Spinal cord (tissue), 10 donors: ENCODE results near the gene JUNB. TPM values are rescaled to one million over a fixed set of nuclear protein-coding genes. Genes with fewer than 3 reads are reported as not detected.
"Not testable (repeated sequence)": the region's sequence is repeated elsewhere in the genome, so short reads cannot be mapped to it uniquely, and the experiment has no call there.

Experiments
- DNase-seq, 6 donors: peaks; one replicate each; pipeline versions ENCODE4 v3.0.0 to v3.0.0-alpha.2; 2013 to 2015; ENCODE audit warnings: low spot score in 6 of 6, low read depth in 4 of 6
- H3K27ac ChIP-seq: one replicate; pipeline ENCODE4 v1.5.1; 2013; ENCODE audit warnings: low read depth, low read length, control low read depth
- H3K27me3 ChIP-seq: one replicate; pipeline ENCODE4 v1.6.1; 2013; ENCODE audit warnings: low read length; ENCODE audit not compliant: control insufficient read depth, insufficient read depth
- H3K36me3 ChIP-seq: one replicate; pipeline ENCODE4 v1.6.1; 2013; ENCODE audit warnings: low read length; ENCODE audit not compliant: control insufficient read depth, insufficient read depth
- H3K4me1 ChIP-seq: one replicate; pipeline ENCODE4 v1.6.1; 2013; ENCODE audit warnings: low read length; ENCODE audit not compliant: control insufficient read depth, insufficient read depth
- H3K4me3 ChIP-seq: one replicate; pipeline ENCODE4 v1.5.1; 2013; ENCODE audit warnings: low read depth, low read length, control low read depth
- H3K9me3 ChIP-seq: one replicate; pipeline ENCODE4 v1.6.1; 2013; ENCODE audit warnings: low read length; ENCODE audit not compliant: control insufficient read depth, insufficient read depth
- WGBS: methylation state at CpG from one replicate; pipeline ENCODE4 v1.1.5; 2013; ENCODE audit warnings: missing lambda C conversion rate; ENCODE audit not compliant: insufficient coverage; 5-methylcytosine and 5-hydroxymethylcytosine counted together
- polyA plus RNA-seq, 2 donors: library from polyadenylated mRNA; unstranded; fragments of 120-200 nt; gene quantifications; one replicate each; pipeline ENCODE4 v1.2.1, GENCODE V29; 2013; ENCODE audit not compliant: insufficient read length in 2 of 2
- total RNA-seq, 2 donors: library from RNA; depleted of rRNA in 1 of 2; stranded (reverse); fragments of 120-200 nt in 1 of 2; fragments of >200 nt in 1 of 2; gene quantifications; one replicate each; pipeline versions ENCODE4 v1.2.3 to v1.2.4, GENCODE V29; 2013 to 2014
- donor health status: healthy.

Gene JUNB
- total and polyA plus RNA-seq, 4 donors, result 23.3 to 119 (median 71.4) TPM

DNA sequence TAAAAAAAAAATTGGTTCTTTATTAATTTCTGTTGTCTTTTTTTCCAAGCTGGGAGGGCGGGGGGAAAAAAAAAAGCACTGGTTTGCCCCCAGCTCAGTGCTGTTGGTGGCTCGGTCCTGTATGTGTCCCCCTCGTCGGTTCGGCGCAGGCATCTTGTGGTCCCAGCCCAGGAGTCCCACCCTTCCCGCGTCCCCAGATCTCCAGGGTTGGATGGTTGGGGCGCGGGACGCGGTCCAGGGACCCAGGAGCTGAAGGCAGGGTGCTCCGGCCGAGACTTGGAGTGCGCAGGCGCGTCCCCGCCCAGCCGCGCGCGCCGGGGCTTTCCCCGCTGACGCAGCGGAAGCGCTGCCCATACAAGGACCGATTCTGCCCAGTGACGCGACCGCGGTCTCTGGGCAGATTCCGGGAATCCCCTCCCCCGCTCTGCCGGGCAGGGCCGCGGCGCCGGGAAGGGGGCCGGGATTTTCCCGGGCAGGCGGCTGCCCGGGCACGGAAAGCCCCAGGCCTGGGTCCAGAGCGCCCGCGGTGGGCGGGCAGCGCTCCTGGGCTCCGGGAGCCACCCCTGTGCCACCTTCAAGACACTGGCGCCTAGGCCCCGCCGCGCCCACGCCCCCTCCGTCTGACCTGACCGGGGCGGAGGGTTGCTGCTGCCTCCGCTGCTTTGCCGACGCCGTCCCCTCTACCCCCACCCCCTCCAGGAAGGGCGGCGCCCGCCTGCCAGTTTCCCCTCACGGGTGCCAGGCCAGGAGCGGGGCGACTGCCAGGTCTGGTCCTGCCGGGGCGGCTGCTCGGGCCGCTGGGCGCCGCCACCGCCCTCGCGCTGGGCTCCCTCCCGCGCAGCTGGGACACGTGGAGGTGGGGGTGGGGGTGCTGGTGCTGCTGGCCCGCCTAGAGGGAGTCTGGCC, 2.3 kb downstream of the JUNB start:
- Histone ChIP-seq H3K27me3 (peaks cover 5% of the 10 kb centered on the region), H3K4me1 (peaks cover 56% of the 10 kb centered on the region), H3K36me3 (peaks cover 18% of the 10 kb centered on the region), H3K27ac (peak overlapping the region; percentile 95), H3K4me3 (peak overlapping the region; percentile 61), H3K9me3 (no peaks in the 10 kb centered on the region)
- WGBS, result under 1% methylated on average over 73 of the region's 81 CpGs
- DNase-seq, result peak in 4 of 6 donors; percentile 86 to 98 (median 94)

GRCh38 chr19:12794196-12794941, 3.1 kb downstream of the JUNB start:
- DNase-seq, result no peak
- WGBS, result 85% methylated on average over 4 of the region's 7 CpGs
- H3K27ac ChIP-seq, result peak overlapping the region; percentile 95
- no peaks in the 10 kb centered on the region for H3K9me3 ChIP-seq
- peak overlapping the region; percentile 61 for H3K4me3 ChIP-seq
- peaks cover 26% of the 10 kb centered on the region for H3K36me3 ChIP-seq
- peaks cover 5% of the 10 kb centered on the region for H3K27me3 ChIP-seq
- peaks cover 48% of the 10 kb centered on the region for H3K4me1 ChIP-seq

DNA sequence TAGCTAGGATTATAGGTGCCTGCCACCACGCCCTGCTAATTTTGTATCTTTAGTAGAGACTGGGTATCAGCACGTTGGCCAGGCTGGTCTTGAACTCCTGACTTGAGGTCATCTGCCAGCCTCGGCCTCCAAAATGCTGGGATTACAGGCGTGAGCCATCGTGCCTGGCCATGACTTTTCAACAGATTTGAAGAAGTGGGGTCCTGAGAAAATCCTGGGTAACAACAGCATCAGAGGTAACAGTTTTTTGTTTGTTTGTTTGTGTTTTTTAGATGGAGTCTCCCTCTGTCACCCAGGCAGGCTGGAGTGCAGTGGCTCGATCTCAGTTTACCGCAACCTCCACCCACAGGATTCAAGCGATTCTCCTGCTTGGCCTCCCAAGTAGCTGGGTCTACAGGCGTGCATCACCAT, 3.7 kb downstream of the JUNB start:
- H3K27me3 ChIP-seq, result peaks cover 5% of the 10 kb centered on the region
- peaks cover 53% of the 10 kb centered on the region for H3K4me1 ChIP-seq
- H3K27ac ChIP-seq, result no peak overlapping the region
- H3K4me3 ChIP-seq, result no peak overlapping the region
- H3K36me3 ChIP-seq, result peaks cover 32% of the 10 kb centered on the region
- no peaks in the 10 kb centered on the region for H3K9me3 ChIP-seq
- no peak for DNase-seq
- WGBS, result 93% methylated on average over 5 of the region's 9 CpGs

DNA sequence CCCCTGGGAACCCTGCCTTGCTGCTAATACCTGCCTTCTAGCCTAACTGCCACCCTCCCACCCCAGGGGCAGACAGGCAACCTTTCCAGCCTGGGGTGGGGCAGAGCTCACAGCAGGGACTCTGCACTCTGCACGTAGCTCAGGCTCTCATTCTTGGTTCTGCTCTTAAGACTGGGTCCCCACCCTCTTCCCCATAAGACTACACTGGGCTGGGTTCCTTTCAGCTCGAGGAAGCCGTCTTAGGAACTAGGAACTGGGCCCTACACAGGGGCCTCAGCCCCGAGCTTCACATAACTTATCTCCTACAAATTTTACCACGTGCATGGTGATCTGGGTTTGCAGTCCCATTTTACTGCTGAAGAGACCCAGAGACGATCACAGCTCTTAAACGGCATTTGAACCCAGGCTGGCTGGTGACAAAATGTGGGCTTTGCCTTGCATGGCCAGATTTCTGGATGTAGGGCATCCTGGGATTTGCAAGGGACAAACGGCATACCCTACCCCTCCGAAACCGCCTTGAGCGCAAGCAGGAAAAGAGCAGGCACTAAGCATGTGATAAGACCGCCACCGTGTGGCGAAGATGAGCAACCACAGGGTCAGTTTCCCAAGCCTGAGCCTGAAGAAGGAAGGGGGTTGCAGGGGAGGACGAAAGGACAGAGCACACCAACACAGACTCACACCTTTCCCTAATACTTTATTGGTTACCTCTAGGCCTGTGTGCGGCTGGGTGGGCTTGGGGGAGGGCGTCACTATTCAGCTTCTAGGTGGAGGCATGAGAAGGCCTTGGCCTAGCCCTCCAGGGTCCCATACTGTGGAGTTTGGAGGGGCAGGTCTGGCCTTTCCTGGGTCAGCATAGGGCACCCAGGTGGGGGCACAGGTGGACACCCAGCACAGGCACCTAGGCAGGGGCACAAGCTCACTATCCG, 5.1 kb downstream of the JUNB start:
- 20% methylated on average over 10 of the region's 18 CpGs for WGBS
- DNase-seq, result peak in 3 of 6 donors; percentile 75 to 95 (median 94)
- Histone ChIP-seq H3K27me3 (peaks cover 2% of the 10 kb centered on the region), H3K27ac (no peak overlapping the region), H3K4me1 (peaks cover 53% of the 10 kb centered on the region), H3K36me3 (peaks cover 36% of the 10 kb centered on the region), H3K4me3 (no peak overlapping the region), H3K9me3 (no peaks in the 10 kb centered on the region)

- WGBS, result 89% methylated on average over 3 of the region's 6 CpGs
- peaks cover 51% of the 10 kb centered on the region for H3K4me1 ChIP-seq
Measured at GRCh38 chr19:12797141-12797587, 5.9 kb downstream of the JUNB start.

GRCh38 chr19:12797607-12798006, 6.3 kb downstream of the JUNB start:
- WGBS, result 97% methylated on average over 7 of the region's 7 CpGs

More at GRCh38 chr19:12797141-12797587, 5.9 kb downstream of the JUNB start:
- no peak for DNase-seq
- H3K4me3 ChIP-seq, result no peak overlapping the region
- H3K27me3 ChIP-seq, result peaks cover 2% of the 10 kb centered on the region
- no peaks in the 10 kb centered on the region for H3K9me3 ChIP-seq
- H3K27ac ChIP-seq, result no peak overlapping the region
- peaks cover 36% of the 10 kb centered on the region for H3K36me3 ChIP-seq

GRCh38 chr19:12799742-12800465, 8.6 kb downstream of the JUNB start:
- Histone ChIP-seq H3K36me3 (peaks cover 36% of the 10 kb centered on the region), H3K27me3 (no peaks in the 10 kb centered on the region), H3K4me1 (peaks cover 42% of the 10 kb centered on the region), H3K9me3 (no peaks in the 10 kb centered on the region), H3K27ac (no peak overlapping the region), H3K4me3 (no peak overlapping the region)
- 90% methylated on average over 18 of the region's 18 CpGs for WGBS
- DNase-seq, result no peak

More at GRCh38 chr19:12797607-12798006, 6.3 kb downstream of the JUNB start:
- not testable (repeated sequence) for DNase-seq, H3K9me3 ChIP-seq, H3K27ac ChIP-seq, H3K4me3 ChIP-seq, H3K27me3 ChIP-seq
- H3K36me3 ChIP-seq, result peaks cover 36% of the 10 kb centered on the region
- H3K4me1 ChIP-seq, result peaks cover 52% of the 10 kb centered on the region

GRCh38 chr19:12800466-12800770, 9.1 kb downstream of the JUNB start:
- Histone ChIP-seq H3K36me3 (peaks cover 36% of the 10 kb centered on the region), H3K4me3 (peak overlapping the region; percentile 97), H3K4me1 (peaks cover 42% of the 10 kb centered on the region), H3K27ac (no peak overlapping the region), H3K9me3 (no peaks in the 10 kb centered on the region), H3K27me3 (no peaks in the 10 kb centered on the region)
- WGBS, result no CpG with 5 or more reads among the region's 1 CpG
- DNase-seq, result no peak
